K562 (cell line): ENCODE results near the gene ABL1. TPM values are rescaled to one million over a fixed set of nuclear protein-coding genes. Genes with fewer than 3 reads are reported as not detected.

Experiments used
- ATAC-seq: fragments of 200-7000 bp; cut with Tn5 transposase; 3 replicates; pipeline ENCODE4 v1.9.1; 2020; ENCODE audit warnings: moderate library complexity
- BruUV-seq: library from RNA; stranded (reverse); fragments of 400-500 nt; replicated peaks from 2 replicates; lab custom pipeline; 2021; lab: Mats Ljungman, UMichigan
- CTCF ChIA-PET: fragments of 300-600 bp; formaldehyde crosslinking; extraction: SDS; loops from one replicate; lab custom pipeline; 2021; ENCODE audit warnings: low intra/inter-chr PET ratio; lab: Yijun Ruan, JAX
- POLR2A ChIA-PET: fragments of 300-600, 350-650 bp; sonication (Branson Sonifier 250); formaldehyde crosslinking; extraction: SDS; loops from one replicate; lab custom pipeline; 2021; ENCODE audit warnings: antibody characterized with exemption, inconsistent platforms; lab: Yijun Ruan, JAX
- DNase-seq, 4 experiments: peaks; one replicate each; pipeline versions ENCODE4 v3.0.0 to v3.0.0-alpha.2; 2011 to 2018; ENCODE audit warnings: low spot score in 3 of 4, mixed read lengths in 3 of 4; ENCODE audit errors: extremely low read depth in 1 of 4
- FAIRE-seq: peaks from 2 replicates; lab custom pipeline; 2011; peaks lifted over from hg19 to GRCh38; lab: Jason Lieb, UNC
- H2AFZ ChIP-seq: 2 replicates; pipeline ENCODE4 v1.6.0; 2011; ENCODE audit warnings: low read depth, low read length, control low read depth, inconsistent platforms
- H3K27ac ChIP-seq: fragments of 200-600 bp; 3 replicates; pipeline ENCODE4 v1.8.0; 2011; ENCODE audit warnings: low read depth, mild to moderate bottlenecking, control low read depth, inconsistent platforms, low read length, moderate library complexity, mixed read lengths; ENCODE audit errors: extremely low read depth
- H3K27me3 ChIP-seq, 2 experiments: fragments of 300-600 bp in 1 of 2; 2 replicates in 1 of 2; 3 replicates in 1 of 2; pipeline versions ENCODE4 v1.6.0 to v1.8.0; 2011; ENCODE audit warnings: inconsistent platforms in 2 of 2, low read length in 2 of 2, mild to moderate bottlenecking in 1 of 2, mixed read lengths in 1 of 2, moderate library complexity in 1 of 2; ENCODE audit not compliant: control insufficient read depth in 2 of 2, insufficient read depth in 2 of 2
- H3K36me3 ChIP-seq: fragments of 300-600 bp; 3 replicates; pipeline ENCODE4 v1.8.0; 2011; ENCODE audit warnings: mild to moderate bottlenecking, low read length, inconsistent platforms; ENCODE audit not compliant: control insufficient read depth, insufficient read depth
- H3K4me1 ChIP-seq, 2 experiments: fragments of 200-600 bp in 1 of 2; replicated peaks in 1 of 2; 2 replicates in 1 of 2; 3 replicates in 1 of 2; pipeline versions ENCODE4 v1.5.1 to v1.8.0; 2011; ENCODE audit warnings: inconsistent platforms in 2 of 2, low read length in 2 of 2, mild to moderate bottlenecking in 1 of 2, mixed read lengths in 1 of 2, moderate library complexity in 1 of 2; ENCODE audit not compliant: control insufficient read depth in 2 of 2, insufficient read depth in 2 of 2
- H3K4me2 ChIP-seq: 2 replicates; pipeline ENCODE4 v1.6.1; 2011; ENCODE audit warnings: low read length, control low read depth, inconsistent platforms, mixed read lengths; ENCODE audit not compliant: insufficient read depth
- H3K4me3 ChIP-seq: fragments of 200-600 bp; sonication (generic), shearing (Covaris generic); 2 replicates; pipeline ENCODE4 v1.5.1; 2016; ENCODE audit warnings: control low read depth, inconsistent platforms
- H3K79me2 ChIP-seq: fragments of 200-600 bp; 3 replicates; pipeline ENCODE4 v1.8.0; 2011; ENCODE audit warnings: low read length, inconsistent platforms; ENCODE audit not compliant: control insufficient read depth, insufficient read depth
- H3K9ac ChIP-seq, 2 experiments: 2 replicates each; pipeline versions ENCODE4 v1.6.0 to v1.6.1; 2011; ENCODE audit warnings: low read depth in 2 of 2, low read length in 2 of 2, control low read depth in 1 of 2, inconsistent platforms in 1 of 2, mild to moderate bottlenecking in 1 of 2, mixed read lengths in 1 of 2; ENCODE audit not compliant: insufficient read depth in 1 of 2
- H3K9me1 ChIP-seq: one replicate; pipeline ENCODE4 v1.6.0; 2011; ENCODE audit warnings: inconsistent platforms, mild to moderate bottlenecking, low read length, moderate library complexity; ENCODE audit not compliant: control insufficient read depth, insufficient read depth
- H3K9me3 ChIP-seq: replicated peaks from 2 replicates; pipeline ENCODE4 v1.5.1; 2011; ENCODE audit warnings: low read depth, low read length, inconsistent platforms; ENCODE audit not compliant: control insufficient read depth, insufficient read depth
- H4K20me1 ChIP-seq: replicated peaks from 2 replicates; pipeline ENCODE4 v1.6.1; 2011; ENCODE audit warnings: low read length, inconsistent platforms, mixed read lengths; ENCODE audit not compliant: control insufficient read depth, insufficient read depth
- HMGXB4 ChIP-seq: sonication (generic); formaldehyde crosslinking; IDR thresholded peaks from 2 replicates; pipeline ENCODE4 v1.8.1; 2023; ENCODE audit warnings: mild to moderate bottlenecking, missing genetic modification reagents
- JUN ChIP-seq, 2 experiments: sonication (generic) in 1 of 2; formaldehyde crosslinking in 1 of 2; IDR thresholded peaks; 2 replicates each; pipeline versions ENCODE4 v1.6.1 to v1.8.0; 2012 to 2022; ENCODE audit warnings: borderline replicate concordance in 2 of 2, mild to moderate bottlenecking in 2 of 2, improper control_type of control experiment in 1 of 2, low read depth in 1 of 2, low read length in 1 of 2, missing genetic modification reagents in 1 of 2
- RCOR1 ChIP-seq, 2 experiments: IDR thresholded peaks; 2 replicates each; pipeline ENCODE4 v1.6.1; 2012; ENCODE audit warnings: low read depth in 2 of 2, low read length in 2 of 2, borderline replicate concordance in 1 of 2, improper control_type of control experiment in 1 of 2
- SMC3 ChIP-seq: conservative IDR thresholded peaks from 2 replicates; pipeline ENCODE4 v1.6.1; 2011; ENCODE audit warnings: low read depth, low read length, improper control_type of control experiment; ENCODE audit not compliant: insufficient read depth
- ZFP36 ChIP-seq: fragments of 150-350 bp; IDR thresholded peaks from 2 replicates; pipeline ENCODE4 v1.6.1; 2018; ENCODE audit warnings: low read length, low read depth; ENCODE audit not compliant: partially characterized antibody
- ZFP91 ChIP-seq: sonication (generic); formaldehyde crosslinking; IDR thresholded peaks from 2 replicates; pipeline ENCODE4 v1.8.0; 2022; ENCODE audit warnings: mild to moderate bottlenecking, missing genetic modification reagents
- ZNF274 ChIP-seq: IDR thresholded peaks from 2 replicates; pipeline ENCODE4 v1.6.1; 2011; ENCODE audit warnings: low read depth, mild to moderate bottlenecking, low read length, moderate library complexity, borderline replicate concordance
- ZNF583 ChIP-seq: fragments of 250-450 bp; sonication (Bioruptor Pico); IDR thresholded peaks from 2 replicates; pipeline ENCODE4 v1.4.0; 2020
- ZNF75A ChIP-seq: fragments of 450-650 bp; formaldehyde crosslinking; IDR thresholded peaks from 2 replicates; pipeline ENCODE4 v1.4.0; 2020; ENCODE audit warnings: mild to moderate bottlenecking
- WGBS: fragments of 100-300 bp; shearing (Covaris generic); methylation state at CpG from one replicate; pipeline ENCODE4 v1.1.6; 2016; ENCODE audit warnings: low coverage, mixed read lengths; ENCODE audit not compliant: insufficient coverage; ENCODE audit errors: missing lambda C conversion rate; 5-methylcytosine and 5-hydroxymethylcytosine counted together
- in situ Hi-C: fragments of 300-500 bp; cut with MboI; formaldehyde crosslinking; loops from 4 replicates; pipeline ENCODE4 v1.15.0; 2018; ENCODE audit warnings: inconsistent platforms, mixed read lengths
- intact Hi-C: fragments of 100-400 bp; cut with micrococcal nuclease; formaldehyde crosslinking; loops from 2 replicates; pipeline ENCODE4 v1.14.2; 2022
- polyA plus RNA-seq, 8 experiments: library from polyadenylated mRNA; depleted of rRNA in 4 of 8; stranded (reverse) in 5 of 8; unstranded in 3 of 8; fragments of >200 nt; fragmentation: Nextera tagmentation in 2 of 8; fragmentation: Illumina TruSeq in 1 of 8; extraction: Ambion mirVana in 2 of 8; extraction: Trizol in 1 of 8; gene quantifications; 2 replicates each; pipeline versions ENCODE4 v1.2.1 to v1.2.3, GENCODE V29; 2011 to 2014; ENCODE audit warnings: inconsistent platforms in 1 of 8, missing spikeins in 1 of 8
- total RNA-seq, 7 experiments: library from RNA; depleted of rRNA in 6 of 7; stranded (reverse); fragments of >200 nt in 6 of 7; fragmentation: Illumina TruSeq in 2 of 7; extraction: Trizol in 2 of 7; gene quantifications; 2 replicates each; pipeline versions ENCODE4 v1.2.1 to v1.2.3, GENCODE V29; 2011 to 2021; ENCODE audit warnings: low replicate concordance in 1 of 7

Gene ABL1
- total and polyA plus RNA-seq, 9 of the 15 experiments (the other 6 are each of a cell fraction or from before 2014, with no cell fraction given), result 1.5 to 130 (median 37.8) TPM

- TF ChIP-seq ZNF583 (CRISPR knock-in tag), result no peak
- peak; percentile 42 for TF ChIP-seq ZFP36
- no peak for TF ChIP-seq ZFP91 (CRISPR knock-in tag)
- TF ChIP-seq JUN (IDR thresholded peaks at IDR 0.05; ENCODE audit: borderline replicate concordance, low read depth, low read length), result no peak
- TF ChIP-seq JUN (CRISPR knock-in tag; IDR thresholded peaks at IDR 0.05; ENCODE audit: borderline replicate concordance), result no peak
Measured at GRCh38 chr9:130921989-130922892, 87.2 kb downstream of the ABL1 start (continued).

- WGBS, result 7% methylated on average over 16 of the region's 16 CpGs
- H3K79me2 ChIP-seq, result no peaks in the 10 kb centered on the region
- intact Hi-C loops (no loop called here), in situ Hi-C loops (no loop called here)
- ChIA-PET CTCF (no interaction called here), POLR2A (interaction anchor here (0.7 to 26.8 kb wide), 9 partner anchors 2 to 75 kb away, joined by 3 to 582 read pairs (median 4); no protein-coding TSS in a partner anchor)
- peaks cover 95 to 100% of the 10 kb centered on the region in 2 experiments for H3K27me3 ChIP-seq
- no peaks in the 10 kb centered on the region for H3K36me3 ChIP-seq
- no peaks in the 10 kb centered on the region for H3K9me3 ChIP-seq
- H3K9ac ChIP-seq, result peak overlapping the region in 1 of 2 experiments; percentile 13; a peak in 1 of 4 replicates
- no peak overlapping the region for H3K4me3 ChIP-seq
- no peak overlapping the region for H2AFZ ChIP-seq
- FAIRE-seq, result peak; percentile 23
- no peak overlapping the region for H3K4me2 ChIP-seq
- no peak for ATAC-seq
- H3K4me1 ChIP-seq, result peaks cover 0 to 51% of the 10 kb centered on the region in 2 experiments; a peak in 1 of 5 replicates
- peaks cover 84% of the 10 kb centered on the region for H4K20me1 ChIP-seq
- H3K27ac ChIP-seq, result no peak overlapping the region
- no TSS peak for BruUV-seq
- no peaks in the 10 kb centered on the region for H3K9me1 ChIP-seq
- DNase-seq, result peak in 3 of 4 experiments; percentile 67 to 71 (median 67)
- peak; percentile 25; the same call in 1 of the 2 replicates for TF ChIP-seq SMC3
- no peak for TF ChIP-seq ZNF274
- TF ChIP-seq HMGXB4, result peak; percentile 30; the same call in 1 of the 2 replicates
- 0 out of 2 replicates have a peak, but pooled peaks have one; percentile 9 for TF ChIP-seq JUN (IDR thresholded peaks at IDR 0.05; ENCODE audit: borderline replicate concordance, low read depth, low read length)
- no peak for TF ChIP-seq JUN (CRISPR knock-in tag; IDR thresholded peaks at IDR 0.05; ENCODE audit: borderline replicate concordance)
- TF ChIP-seq ZNF75A (CRISPR knock-in tag), result no peak
- TF ChIP-seq RCOR1 (IDR thresholded peaks at IDR 0.05; ENCODE audit: borderline replicate concordance in 1 of 2, low read depth in 2 of 2, low read length in 2 of 2), result 0 out of 4 replicates have a peak, but pooled peaks of 1 of the 2 experiments have one; percentile 11
Measured at GRCh38 chr9:130922893-130923610, 88.0 kb downstream of the ABL1 start.
